ENCODE data around the gene NATD1. TPM values are rescaled to one million over a fixed set of nuclear protein-coding genes. Genes with fewer than 3 reads are reported as not detected.

The NATD1 gene
- total and polyA plus RNA-seq, 2 of the 8 experiments (the other 6 are each of a cell fraction or from before 2014, with no cell fraction given): 5.4 to 8.4 TPM

- no peaks in the 10 kb centered on the region for H3K9me3 ChIP-seq (ENCODE audit: insufficient read depth in 2 of 2, low read depth in 1 of 2, low read length in 1 of 2)
- H4K8ac ChIP-seq (ENCODE audit: extremely low read depth, insufficient read depth, low read length): no peak overlapping the region
- no peak overlapping the region for H3K4me2 ChIP-seq (ENCODE audit: insufficient read depth in 1 of 2, low read depth in 2 of 2, low read length in 2 of 2)
- H3K4me3 ChIP-seq (ENCODE audit: extremely low read depth in 1 of 4, insufficient read depth in 2 of 4, low read depth in 3 of 4, low read length in 4 of 4): no peak overlapping the region
- FAIRE-seq: no peak
- H2BK120ac ChIP-seq (replicated peaks; ENCODE audit: low read depth, low read length): no peak overlapping the region
- H2BK15ac ChIP-seq (ENCODE audit: low read length): no peak overlapping the region
- H4K5ac ChIP-seq (ENCODE audit: insufficient read length, low read depth, low read length): no peak overlapping the region
- H2BK20ac ChIP-seq (ENCODE audit: low read length): no peak overlapping the region
- H3K23ac ChIP-seq (ENCODE audit: insufficient read length): no peak overlapping the region
- H3K79me1 ChIP-seq (ENCODE audit: low read depth, low read length): peaks cover 14% of the 10 kb centered on the region; the same call in 1 of the 2 replicates
- H2AK5ac ChIP-seq (ENCODE audit: low read depth, low read length): no peak overlapping the region
- POLR2A ChIA-PET (ENCODE audit: partially characterized antibody): interaction anchor here (0.9 to 3.2 kb wide), 3 partner anchors 8 to 19 kb away, joined by 4 to 9 read pairs (median 5); no protein-coding TSS in a partner anchor
- no peak overlapping the region for H3K4ac ChIP-seq (replicated peaks; ENCODE audit: insufficient read length, low read depth, low read length)
- H3K79me2 ChIP-seq (ENCODE audit: control insufficient read depth in 1 of 2, insufficient read depth in 2 of 2, low read length in 2 of 2): peaks cover 3 to 15% of the 10 kb centered on the region in 2 experiments; a peak in 3 of 4 replicates
- H3K36me3 ChIP-seq (ENCODE audit: control insufficient read depth in 2 of 4, insufficient read depth in 4 of 4, low read length in 3 of 4): peaks cover 9 to 23% (median 11%) of the 10 kb centered on the region in 4 experiments; a peak in 7 of 8 replicates
- DNase-seq (ENCODE audit: low read depth in 1 of 2, low spot score in 2 of 2): no peak
- H3K4me1 ChIP-seq (replicated peaks in 1 of 4; ENCODE audit: control insufficient read depth in 3 of 4, insufficient read depth in 4 of 4, low read length in 3 of 4): peaks cover 4 to 12% (median 7%) of the 10 kb centered on the region in 4 experiments
- no peaks in the 10 kb centered on the region for H3K23me2 ChIP-seq (ENCODE audit: low read depth, low read length)
- H4K20me1 ChIP-seq (replicated peaks in 1 of 2; ENCODE audit: control insufficient read depth in 1 of 2, insufficient read depth in 2 of 2, low read length in 2 of 2): peaks cover 9 to 20% of the 10 kb centered on the region in 2 experiments
- CTCF ChIA-PET (ENCODE audit: partially characterized antibody): interaction anchor here (0.8 to 2.0 kb wide), 4 partner anchors 11 to 143 kb away, joined by 3 to 5 read pairs (median 3); no protein-coding TSS in a partner anchor
- H3K27ac ChIP-seq (ENCODE audit: low read depth, low read length): no peak overlapping the region
- no peak overlapping the region for H3K9ac ChIP-seq (replicated peaks in 1 of 4; ENCODE audit: extremely low read depth in 1 of 4, low read depth in 3 of 4, low read length in 3 of 4)
- H4K91ac ChIP-seq (replicated peaks; ENCODE audit: insufficient read length, low read length): no peak overlapping the region
- no peak overlapping the region for H3K56ac ChIP-seq (replicated peaks; ENCODE audit: insufficient read length, low read depth, low read length)
- H3K18ac ChIP-seq (ENCODE audit: extremely low read depth, low read length): no peak overlapping the region
- no peak overlapping the region for H2AFZ ChIP-seq (ENCODE audit: low read length)
- H2BK12ac ChIP-seq (ENCODE audit: low read depth, low read length): no peak overlapping the region
- H2BK5ac ChIP-seq (ENCODE audit: low read depth, low read length): no peak overlapping the region
- no peak overlapping the region for H3K14ac ChIP-seq (ENCODE audit: insufficient read length)
- 96% methylated on average over 5 of the region's 5 CpGs; no CpG with 5 or more reads in 1 of the 2 experiments for WGBS, 2 experiments (ENCODE audit: extremely low coverage in 1 of 2, insufficient coverage in 1 of 2, insufficient read length in 1 of 2, insufficient replicate concordance in 2 of 2, low coverage in 1 of 2, low lambda C conversion rate in 2 of 2, missing lambda C conversion rate in 1 of 2)
- no peaks in the 10 kb centered on the region for H3K27me3 ChIP-seq (replicated peaks in 1 of 4; ENCODE audit: control insufficient read depth in 3 of 4, extremely low read depth in 1 of 4, insufficient read depth in 3 of 4, low read length in 3 of 4)
- TF ChIP-seq KDM1A (IDR thresholded peaks at IDR 0.05; ENCODE audit: borderline replicate concordance, low read length): no peak
- TF ChIP-seq HDAC2 (IDR thresholded peaks at IDR 0.05; ENCODE audit: borderline replicate concordance in 1 of 2, low read depth in 2 of 2, low read length in 2 of 2): no peak
- no peak for TF ChIP-seq BCL11A (IDR thresholded peaks at IDR 0.05; ENCODE audit: low read depth in 2 of 2, low read length in 2 of 2)
- TF ChIP-seq EGR1 (IDR thresholded peaks at IDR 0.05; ENCODE audit: borderline replicate concordance, low read depth, low read length): no peak
- no peak for TF ChIP-seq TCF12 (IDR thresholded peaks at IDR 0.05; ENCODE audit: low read depth, low read length)
- no peak for TF ChIP-seq GABPA (IDR thresholded peaks at IDR 0.05; ENCODE audit: borderline replicate concordance, insufficient read depth, low read length)
- TF ChIP-seq YY1 (IDR thresholded peaks at IDR 0.05; ENCODE audit: low read depth, low read length): no peak
- no peak for TF ChIP-seq TAF7 (optimal IDR thresholded peaks at IDR 0.05; ENCODE audit: borderline replicate concordance, low read depth, low read length)
- TF ChIP-seq ZNF274 (IDR thresholded peaks at IDR 0.05; ENCODE audit: borderline replicate concordance, extremely low read depth, low read length): no peak
- no peak for TF ChIP-seq MAX (IDR thresholded peaks at IDR 0.05)
- no peak for TF ChIP-seq CHD2 (IDR thresholded peaks at IDR 0.05; ENCODE audit: low read length)
- TF ChIP-seq SP1 (IDR thresholded peaks at IDR 0.05; ENCODE audit: low read depth, low read length): no peak
- TF ChIP-seq SIX5 (IDR thresholded peaks at IDR 0.05; ENCODE audit: low read depth, low read length): no peak
- TF ChIP-seq NRF1 (IDR thresholded peaks at IDR 0.05; ENCODE audit: low read depth, low read length): no peak
- no peak for TF ChIP-seq TBP (IDR thresholded peaks at IDR 0.05; ENCODE audit: low read depth, low read length)
Measured at GRCh38 chr17:21194703-21195102, 58.5 kb downstream of the NATD1 start.
